ENCODE measurements around the gene NOP9.

NOP9 gene

GRCh38 chr14:24356208-24356607 lies 56.6 kb downstream of the NOP9 start:
- DNase-seq: no peak

Measured in fibroblast of upper back skin (primary cell).